ENCODE data around the gene MORF4L2. TPM values are rescaled to one million over a fixed set of nuclear protein-coding genes. Genes with fewer than 3 reads are reported as not detected.
"Not testable (repeated sequence)": the region's sequence is repeated elsewhere in the genome, so short reads cannot be mapped to it uniquely, and the experiment has no call there.

Gene MORF4L2
- total and polyA plus RNA-seq, 2 donors (not counting 3 experiments of a cell fraction or from before 2014, with no cell fraction given): 331 to 414 TPM

DNA sequence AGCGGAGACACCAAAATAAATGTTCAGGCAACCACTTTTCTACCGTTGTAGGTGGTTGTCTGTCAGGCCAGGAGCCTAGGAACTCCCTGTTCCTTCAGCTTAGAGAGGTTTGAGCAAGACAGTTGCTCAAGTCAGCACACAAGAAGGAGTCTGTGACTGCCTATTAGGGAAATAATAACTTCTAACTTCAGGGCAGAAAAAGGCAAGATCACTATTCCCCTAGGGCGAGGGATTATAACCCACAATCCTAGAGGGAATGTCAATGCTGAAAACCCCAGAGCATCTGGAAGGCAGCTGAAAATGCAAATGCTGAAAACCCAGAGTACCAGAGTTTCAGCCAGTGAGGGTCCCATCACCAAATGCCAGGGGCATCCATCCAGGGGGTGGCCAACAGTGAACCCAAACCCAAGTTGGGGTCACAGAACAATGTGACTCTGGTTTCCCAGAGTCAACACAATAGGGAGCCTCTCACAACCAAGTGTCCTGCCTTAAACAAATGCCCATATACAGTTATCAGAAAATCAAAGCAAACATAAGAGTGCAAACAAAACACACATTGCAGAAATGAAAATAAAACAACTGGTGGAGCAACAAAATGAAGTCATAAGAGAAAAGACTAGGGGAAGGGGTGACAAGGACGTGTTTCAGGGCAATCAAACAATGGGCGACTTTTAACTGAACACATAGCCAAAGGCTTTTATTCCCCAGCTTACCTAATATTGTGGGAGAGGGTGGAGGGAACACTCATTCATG lies 27.6 kb downstream of the MORF4L2 start:
- no peak overlapping the region for H2AFZ ChIP-seq (ENCODE audit: low read depth, low read length)
- no peak overlapping the region for H3K9ac ChIP-seq (replicated peaks; ENCODE audit: extremely low read depth, insufficient read depth, low read length)
- H3K4me1 ChIP-seq (ENCODE audit: control insufficient read depth, extremely low read depth, insufficient read depth, low read length): peaks cover 15% of the 10 kb centered on the region
- POLR2A ChIA-PET: no interaction called here
- H3K9me1 ChIP-seq (replicated peaks; ENCODE audit: control insufficient read depth, extremely low read depth, insufficient read depth, low read length): no peaks in the 10 kb centered on the region
- FAIRE-seq (no peak), DNase-seq (ENCODE audit: low read depth, low spot score) (no peak)
- no peak overlapping the region for H3K27ac ChIP-seq (ENCODE audit: insufficient read depth, low read depth, low read length)
- no peaks in the 10 kb centered on the region for H3K36me3 ChIP-seq (ENCODE audit: control insufficient read depth in 2 of 2, extremely low read depth in 1 of 2, insufficient read depth in 2 of 2, low read length in 2 of 2)
- H3K79me2 ChIP-seq (ENCODE audit: control insufficient read depth, insufficient read depth, low read length): no peaks in the 10 kb centered on the region
- intact Hi-C loops (cut with micrococcal nuclease): no loop called here
- CTCF ChIA-PET: no interaction called here
- TF ChIP-seq EZH2 (IDR thresholded peaks at IDR 0.05; ENCODE audit: borderline replicate concordance, low read depth, low read length, severe bottlenecking) (no peak), JUN (IDR thresholded peaks at IDR 0.05; ENCODE audit: borderline replicate concordance, insufficient read depth, insufficient read length, low read depth) (no peak), GATA2 (IDR thresholded peaks at IDR 0.05; ENCODE audit: insufficient read depth, insufficient read length, low read depth, low read length) (no peak), MYC (IDR thresholded peaks at IDR 0.05; ENCODE audit: low read depth, low read length) (no peak)
- TF ChIP-seq, protein P1, sequence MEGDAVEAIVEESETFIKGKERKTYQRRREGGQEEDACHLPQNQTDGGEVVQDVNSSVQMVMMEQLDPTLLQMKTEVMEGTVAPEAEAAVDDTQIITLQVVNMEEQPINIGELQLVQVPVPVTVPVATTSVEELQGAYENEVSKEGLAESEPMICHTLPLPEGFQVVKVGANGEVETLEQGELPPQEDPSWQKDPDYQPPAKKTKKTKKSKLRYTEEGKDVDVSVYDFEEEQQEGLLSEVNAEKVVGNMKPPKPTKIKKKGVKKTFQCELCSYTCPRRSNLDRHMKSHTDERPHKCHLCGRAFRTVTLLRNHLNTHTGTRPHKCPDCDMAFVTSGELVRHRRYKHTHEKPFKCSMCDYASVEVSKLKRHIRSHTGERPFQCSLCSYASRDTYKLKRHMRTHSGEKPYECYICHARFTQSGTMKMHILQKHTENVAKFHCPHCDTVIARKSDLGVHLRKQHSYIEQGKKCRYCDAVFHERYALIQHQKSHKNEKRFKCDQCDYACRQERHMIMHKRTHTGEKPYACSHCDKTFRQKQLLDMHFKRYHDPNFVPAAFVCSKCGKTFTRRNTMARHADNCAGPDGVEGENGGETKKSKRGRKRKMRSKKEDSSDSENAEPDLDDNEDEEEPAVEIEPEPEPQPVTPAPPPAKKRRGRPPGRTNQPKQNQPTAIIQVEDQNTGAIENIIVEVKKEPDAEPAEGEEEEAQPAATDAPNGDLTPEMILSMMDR (IDR thresholded peaks at IDR 0.05; ENCODE audit: extremely low read depth in 1 of 2, insufficient read depth in 1 of 2, low read depth in 1 of 2, low read length in 2 of 2): no peak
- TF ChIP-seq, protein P2, sequence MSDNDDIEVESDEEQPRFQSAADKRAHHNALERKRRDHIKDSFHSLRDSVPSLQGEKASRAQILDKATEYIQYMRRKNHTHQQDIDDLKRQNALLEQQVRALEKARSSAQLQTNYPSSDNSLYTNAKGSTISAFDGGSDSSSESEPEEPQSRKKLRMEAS (IDR thresholded peaks at IDR 0.05; ENCODE audit: insufficient read depth, insufficient read length): no peak
- no TSS peak for BruUV-seq (replicated peaks)
- H3K9me3 ChIP-seq (replicated peaks; ENCODE audit: control insufficient read depth, insufficient read depth, low read length): no peaks in the 10 kb centered on the region
- no peaks in the 10 kb centered on the region for H3K27me3 ChIP-seq (ENCODE audit: control insufficient read depth in 2 of 2, insufficient read depth in 2 of 2, low read length in 2 of 2)
- H4K20me1 ChIP-seq (replicated peaks; ENCODE audit: control insufficient read depth, extremely low read depth, insufficient read depth, low read length): no peaks in the 10 kb centered on the region
- H3K4me3 ChIP-seq (replicated peaks in 1 of 3; ENCODE audit: insufficient read depth in 1 of 3, low read depth in 1 of 3, low read length in 3 of 3): no peak overlapping the region
- dilution Hi-C loops (cut with MboI; ENCODE audit: extremely low pct_ligation_motif_present, low sequenced_read_pairs): no loop called here
- no peak overlapping the region for H3K4me2 ChIP-seq (ENCODE audit: insufficient read depth, low read length)

DNA sequence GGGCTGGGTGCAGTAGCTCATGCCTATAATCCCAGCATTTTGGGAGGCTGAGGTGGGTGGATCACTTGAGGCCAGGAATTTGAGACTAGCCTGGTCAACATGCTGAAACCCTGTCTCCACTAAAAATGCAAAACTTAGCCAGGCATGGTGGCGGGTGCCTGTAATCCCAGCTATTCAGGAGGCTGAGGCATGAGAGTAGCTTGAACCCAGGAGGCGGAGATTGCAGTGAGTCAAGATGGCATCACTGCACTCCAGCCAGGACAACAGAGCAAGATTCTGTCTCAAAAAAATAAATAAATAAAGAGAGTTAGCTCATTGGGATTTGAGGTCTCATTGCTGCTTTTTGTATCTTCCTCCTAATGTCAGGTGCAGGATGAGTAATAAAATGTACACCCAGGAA lies 29.4 kb downstream of the MORF4L2 start:
- FAIRE-seq; H3K79me2 ChIP-seq (ENCODE audit: control insufficient read depth, insufficient read depth, low read length); H4K20me1 ChIP-seq (replicated peaks; ENCODE audit: control insufficient read depth, extremely low read depth, insufficient read depth, low read length); intact Hi-C loops (cut with micrococcal nuclease); BruUV-seq (replicated peaks); H3K9ac ChIP-seq (replicated peaks; ENCODE audit: extremely low read depth, insufficient read depth, low read length); H3K4me3 ChIP-seq (replicated peaks in 1 of 3; ENCODE audit: insufficient read depth in 1 of 3, low read depth in 1 of 3, low read length in 3 of 3); H2AFZ ChIP-seq (ENCODE audit: low read depth, low read length); H3K9me3 ChIP-seq (replicated peaks; ENCODE audit: control insufficient read depth, insufficient read depth, low read length); H3K27me3 ChIP-seq (ENCODE audit: control insufficient read depth in 2 of 2, insufficient read depth in 2 of 2, low read length in 2 of 2); dilution Hi-C loops (cut with MboI; ENCODE audit: extremely low pct_ligation_motif_present, low sequenced_read_pairs); H3K36me3 ChIP-seq (ENCODE audit: control insufficient read depth in 2 of 2, extremely low read depth in 1 of 2, insufficient read depth in 2 of 2, low read length in 2 of 2); DNase-seq (ENCODE audit: low read depth, low spot score); H3K4me2 ChIP-seq (ENCODE audit: insufficient read depth, low read length); H3K9me1 ChIP-seq (replicated peaks; ENCODE audit: control insufficient read depth, extremely low read depth, insufficient read depth, low read length): not testable (repeated sequence)
- ChIA-PET CTCF (interaction anchor here (0.9 to 2.0 kb wide), 3 partner anchors 14 to 27 kb away, joined by 3 to 12 read pairs (median 3); no protein-coding TSS in a partner anchor), POLR2A (interaction anchor here (0.9 to 1.2 kb wide), 2 partner anchors 15 to 28 kb away, joined by 6 read pairs; no protein-coding TSS in a partner anchor)
- peaks cover 15% of the 10 kb centered on the region for H3K4me1 ChIP-seq (ENCODE audit: control insufficient read depth, extremely low read depth, insufficient read depth, low read length)
- H3K27ac ChIP-seq (ENCODE audit: insufficient read depth, low read depth, low read length): peak overlapping the region; percentile 44

All from endothelial cell of umbilical vein (primary cell).